ENCODE data around the gene ACTRT2. TPM values are rescaled to one million over a fixed set of nuclear protein-coding genes. Genes with fewer than 3 reads are reported as not detected.

ACTRT2 gene
- total and polyA plus RNA-seq, 11 donors: not detected

DNA sequence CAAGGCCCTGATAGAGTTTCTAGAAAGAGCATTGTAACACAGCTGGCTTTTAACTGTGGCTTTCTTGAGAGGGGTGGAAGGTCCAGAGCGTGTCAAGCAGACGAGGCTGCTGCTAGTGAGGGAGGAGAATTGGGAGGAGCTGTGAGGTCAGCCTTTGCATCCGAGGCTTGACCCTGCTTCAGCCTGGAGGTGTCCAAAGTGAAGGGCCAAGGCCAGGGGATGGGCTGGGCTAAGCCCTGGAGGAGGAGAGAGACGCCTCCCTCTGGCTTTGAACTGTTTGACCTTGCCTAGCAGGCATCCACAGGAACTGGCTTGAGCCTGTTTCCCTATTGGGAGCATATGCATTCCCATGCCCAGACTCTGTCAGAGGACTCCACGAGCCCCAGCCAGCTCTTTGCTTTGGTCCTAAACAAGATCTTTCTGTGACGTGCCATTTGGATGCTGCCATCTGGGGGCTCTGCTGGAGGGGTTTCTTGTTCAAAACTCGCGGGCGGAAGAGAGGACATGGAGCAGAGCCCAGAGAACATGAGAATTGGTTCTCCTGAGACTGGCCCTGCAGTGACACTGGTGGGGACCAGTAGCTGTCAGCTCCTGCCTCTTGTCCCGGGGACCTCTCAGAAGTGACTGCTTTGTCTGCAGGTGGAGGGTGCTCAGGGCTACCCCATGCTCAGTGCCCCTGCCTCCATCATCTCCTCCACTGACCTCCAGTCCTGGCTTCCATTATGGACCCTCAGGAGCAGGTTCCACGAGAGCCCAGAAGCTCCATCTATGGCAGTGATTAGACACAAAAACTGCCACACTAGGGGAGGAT lies 5.5 kb downstream of the ACTRT2 start:
- ATAC-seq (no peak), DNase-seq (no peak)
- H3K4me1 ChIP-seq: no peaks in the 10 kb centered on the region
- H3K36me3 ChIP-seq: no peaks in the 10 kb centered on the region
- no peak overlapping the region for H3K27ac ChIP-seq
- TF ChIP-seq POLR2A (IDR thresholded peaks at IDR 0.05): no peak
- TF ChIP-seq, protein P1, sequence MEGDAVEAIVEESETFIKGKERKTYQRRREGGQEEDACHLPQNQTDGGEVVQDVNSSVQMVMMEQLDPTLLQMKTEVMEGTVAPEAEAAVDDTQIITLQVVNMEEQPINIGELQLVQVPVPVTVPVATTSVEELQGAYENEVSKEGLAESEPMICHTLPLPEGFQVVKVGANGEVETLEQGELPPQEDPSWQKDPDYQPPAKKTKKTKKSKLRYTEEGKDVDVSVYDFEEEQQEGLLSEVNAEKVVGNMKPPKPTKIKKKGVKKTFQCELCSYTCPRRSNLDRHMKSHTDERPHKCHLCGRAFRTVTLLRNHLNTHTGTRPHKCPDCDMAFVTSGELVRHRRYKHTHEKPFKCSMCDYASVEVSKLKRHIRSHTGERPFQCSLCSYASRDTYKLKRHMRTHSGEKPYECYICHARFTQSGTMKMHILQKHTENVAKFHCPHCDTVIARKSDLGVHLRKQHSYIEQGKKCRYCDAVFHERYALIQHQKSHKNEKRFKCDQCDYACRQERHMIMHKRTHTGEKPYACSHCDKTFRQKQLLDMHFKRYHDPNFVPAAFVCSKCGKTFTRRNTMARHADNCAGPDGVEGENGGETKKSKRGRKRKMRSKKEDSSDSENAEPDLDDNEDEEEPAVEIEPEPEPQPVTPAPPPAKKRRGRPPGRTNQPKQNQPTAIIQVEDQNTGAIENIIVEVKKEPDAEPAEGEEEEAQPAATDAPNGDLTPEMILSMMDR (IDR thresholded peaks at IDR 0.05): no peak
- intact Hi-C loops (cut with DNase I): no loop called here
- no peaks in the 10 kb centered on the region for H3K9me3 ChIP-seq
- WGBS, 4 donors: 70 to 82% (median 78%) methylated on average over 7 to 11 of the region's 11 CpGs
- H3K4me3 ChIP-seq: no peak overlapping the region
- H3K27me3 ChIP-seq: peaks cover 0 to 39% (median 11%) of the 10 kb centered on the region in 9 donors

DNA sequence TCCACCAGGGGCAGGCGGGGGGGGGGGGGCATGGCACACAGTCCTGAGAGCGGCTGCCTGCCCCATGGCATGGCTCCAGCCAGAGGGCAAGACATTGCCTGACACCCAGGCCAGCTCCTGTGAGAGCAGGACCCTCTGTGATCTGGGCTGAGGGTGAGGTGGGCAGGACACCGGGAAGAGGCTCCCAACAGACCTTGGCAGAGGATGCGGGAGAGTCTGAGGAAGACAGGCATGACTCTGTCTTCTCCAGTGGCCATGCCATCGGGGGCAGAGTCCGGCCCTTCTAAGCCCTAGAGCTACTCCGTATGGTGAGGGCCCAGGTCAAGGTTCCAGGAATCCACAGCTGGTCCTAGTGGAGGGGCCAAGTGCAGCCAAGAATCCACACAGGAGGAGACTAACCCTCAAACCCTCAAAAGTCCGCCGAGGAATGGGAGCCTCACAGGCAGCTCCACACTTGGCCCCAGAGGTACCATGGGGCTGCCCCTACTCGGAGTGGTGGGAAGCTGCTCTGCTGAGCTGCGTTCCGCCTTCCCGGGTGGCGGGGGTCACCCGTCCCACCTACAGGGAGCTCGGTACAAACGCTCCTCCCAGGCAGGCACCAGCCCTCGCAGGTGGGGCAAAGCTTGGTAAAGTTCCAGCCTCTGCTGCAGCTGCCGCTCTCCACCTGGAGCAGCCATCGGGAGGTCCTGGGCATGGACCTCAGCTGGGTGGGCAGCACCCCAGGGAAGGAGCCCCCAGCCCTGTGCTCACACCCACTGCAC lies 6.5 kb downstream of the ACTRT2 start:
- no peak for TF ChIP-seq POLR2A (IDR thresholded peaks at IDR 0.05)
- TF ChIP-seq, protein P1 (IDR thresholded peaks at IDR 0.05): no peak
- Histone ChIP-seq H3K4me3 (no peak overlapping the region), H3K36me3 (no peaks in the 10 kb centered on the region), H3K4me1 (no peaks in the 10 kb centered on the region), H3K27ac (no peak overlapping the region), H3K27me3 (peaks cover 0 to 44% (median 11%) of the 10 kb centered on the region in 9 donors), H3K9me3 (no peaks in the 10 kb centered on the region)
- 87 to 91% (median 89%) methylated on average over 7 to 20 of the region's 20 CpGs for WGBS, 4 donors
- intact Hi-C loops (cut with DNase I): no loop called here
- DNase-seq (peak in 1 of 5 donors; percentile 9), ATAC-seq (no peak)

DNA sequence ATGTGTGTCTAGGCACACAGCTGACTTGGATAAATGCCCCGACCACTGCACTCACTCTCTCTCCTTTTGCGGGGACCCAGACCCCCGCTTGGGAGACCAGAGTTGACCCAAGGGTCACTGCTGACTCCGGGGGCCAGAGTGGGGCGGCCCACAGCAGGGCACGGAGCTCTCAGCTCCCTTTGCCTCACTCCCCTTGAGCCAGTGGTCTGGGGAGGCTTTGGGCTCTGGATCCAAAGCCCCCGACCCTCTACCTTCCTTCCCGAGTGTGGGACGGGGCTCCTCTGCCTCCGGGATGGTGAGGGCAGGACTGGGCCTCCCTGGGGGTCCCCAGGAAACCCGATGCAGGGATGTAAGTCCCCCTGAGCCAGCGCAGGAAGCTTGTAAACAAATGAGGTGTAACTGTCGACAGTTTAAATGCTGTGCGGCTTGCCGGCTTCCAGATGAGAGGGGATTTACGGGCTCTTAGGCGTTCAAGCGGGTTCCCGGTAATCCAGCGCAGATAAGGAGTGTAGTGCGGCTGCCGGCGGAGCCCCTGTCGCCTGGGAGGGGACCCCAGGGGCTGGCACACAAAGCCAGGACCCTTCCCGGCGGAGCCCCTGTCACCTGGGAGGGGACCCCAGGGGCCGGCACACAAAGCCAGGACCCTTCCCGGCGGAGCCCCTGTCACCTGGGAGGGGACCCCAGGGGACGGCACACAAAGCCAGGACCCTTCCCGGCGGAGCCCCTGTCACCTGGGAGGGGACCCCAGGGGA lies 7.4 kb downstream of the ACTRT2 start:
- Histone ChIP-seq H3K4me1 (no peaks in the 10 kb centered on the region), H3K27ac (no peak overlapping the region), H3K36me3 (no peaks in the 10 kb centered on the region), H3K27me3 (peaks cover 0 to 44% (median 11%) of the 10 kb centered on the region in 9 donors), H3K9me3 (no peaks in the 10 kb centered on the region), H3K4me3 (no peak overlapping the region)
- 41 to 48% (median 45%) methylated on average over 21 to 32 of the region's 32 CpGs for WGBS, 4 donors
- no peak for TF ChIP-seq POLR2A (IDR thresholded peaks at IDR 0.05)
- TF ChIP-seq, protein P1 (IDR thresholded peaks at IDR 0.05): no peak
- no peak for ATAC-seq
- intact Hi-C loops (cut with DNase I): no loop called here
- peak in 1 of 5 donors; percentile 3 for DNase-seq
